HEK293 (cell line): Measurements from ENCODE around the gene AGMO.

Source experiments
- CTCF ChIP-seq: fragments of 450-650 bp; formaldehyde crosslinking; IDR thresholded peaks from 2 replicates; pipeline ENCODE4 v1.5.1; 2016; ENCODE audit warnings: missing biosample characterization, missing genetic modification characterization
- KLF16 ChIP-seq: fragments of 450-650 bp; formaldehyde crosslinking; IDR thresholded peaks from 2 replicates; pipeline ENCODE4 v1.5.1; 2017; ENCODE audit warnings: missing biosample characterization, missing genetic modification characterization
- OSR2 ChIP-seq: fragments of 450-650 bp; formaldehyde crosslinking; IDR thresholded peaks from 2 replicates; pipeline ENCODE4 v1.5.1; 2016; ENCODE audit warnings: missing biosample characterization, missing genetic modification characterization
- ZBTB10 ChIP-seq: fragments of 450-650 bp; formaldehyde crosslinking; IDR thresholded peaks from 2 replicates; pipeline ENCODE4 v1.5.1; 2016; ENCODE audit warnings: missing biosample characterization, missing genetic modification characterization
- ZBTB17 ChIP-seq: fragments of 450-650 bp; formaldehyde crosslinking; IDR thresholded peaks from 2 replicates; pipeline ENCODE4 v1.5.1; 2016; ENCODE audit warnings: missing biosample characterization, missing genetic modification characterization
- ZBTB49 ChIP-seq: fragments of 450-650 bp; formaldehyde crosslinking; IDR thresholded peaks from 2 replicates; pipeline ENCODE4 v1.5.1; 2016; ENCODE audit warnings: missing biosample characterization, missing genetic modification characterization, low read depth
- ZNF26 ChIP-seq: fragments of 450-650 bp; formaldehyde crosslinking; IDR thresholded peaks from 2 replicates; pipeline ENCODE4 v1.5.1; 2016; ENCODE audit warnings: missing biosample characterization, missing genetic modification characterization
- ZNF274 ChIP-seq, 2 experiments: fragments of 200-500 bp in 1 of 2; fragments of 450-650 bp in 1 of 2; sonication (Bioruptor generic) in 1 of 2; formaldehyde crosslinking in 1 of 2; IDR thresholded peaks; 2 replicates each; pipeline versions ENCODE4 v1.5.1 to v1.6.1; 2014 to 2016; ENCODE audit warnings: borderline replicate concordance in 1 of 2, inconsistent platforms in 1 of 2, low read length in 1 of 2, missing biosample characterization in 1 of 2, missing genetic modification characterization in 1 of 2
- ZNF311 ChIP-seq: fragments of 450-650 bp; formaldehyde crosslinking; IDR thresholded peaks from 2 replicates; pipeline ENCODE4 v1.5.1; 2017; ENCODE audit warnings: missing biosample characterization, missing genetic modification characterization, borderline replicate concordance
- ZNF37A ChIP-seq: fragments of 450-650 bp; IDR thresholded peaks from 2 replicates; pipeline ENCODE4 v1.5.1; 2018; ENCODE audit warnings: missing biosample characterization, missing genetic modification characterization
- ZNF391 ChIP-seq: fragments of 450-650 bp; formaldehyde crosslinking; IDR thresholded peaks from 2 replicates; pipeline ENCODE4 v1.5.1; 2016; ENCODE audit warnings: low read depth, missing biosample characterization, missing genetic modification characterization, borderline replicate concordance
- ZNF473 ChIP-seq: fragments of 450-650 bp; formaldehyde crosslinking; IDR thresholded peaks from 2 replicates; pipeline ENCODE4 v1.5.1; 2017; ENCODE audit warnings: missing biosample characterization, missing genetic modification characterization
- ZNF701 ChIP-seq: fragments of 450-650 bp; formaldehyde crosslinking; IDR thresholded peaks from 2 replicates; pipeline ENCODE4 v1.5.1; 2016; ENCODE audit warnings: missing biosample characterization, missing genetic modification characterization
- ZNF747 ChIP-seq: fragments of 450-650 bp; formaldehyde crosslinking; IDR thresholded peaks from 2 replicates; pipeline ENCODE4 v1.5.1; 2016; ENCODE audit warnings: missing biosample characterization, missing genetic modification characterization

GRCh38 chr7:15239801-15240200 lies 322.0 kb downstream of the AGMO start:
- TF ChIP-seq ZNF473: no peak
- no peak for TF ChIP-seq ZNF26 (tag by site-specific recombination)
- no peak for TF ChIP-seq ZNF37A
- TF ChIP-seq ZNF311 (tag by site-specific recombination): no peak
- no peak for TF ChIP-seq ZBTB17 (tag by site-specific recombination)
- no peak for TF ChIP-seq CTCF (tag by site-specific recombination)
- TF ChIP-seq ZNF701 (tag by site-specific recombination): no peak
- TF ChIP-seq OSR2: no peak
- TF ChIP-seq ZNF747: no peak
- TF ChIP-seq KLF16 (tag by site-specific recombination): no peak
- no peak for TF ChIP-seq ZNF274 (IDR thresholded peaks at IDR 0.05; ENCODE audit: low read length)
- TF ChIP-seq ZNF274 (tag by site-specific recombination; IDR thresholded peaks at IDR 0.05; ENCODE audit: borderline replicate concordance): no peak
- TF ChIP-seq ZBTB10: no peak
- no peak for TF ChIP-seq ZNF391 (tag by site-specific recombination)
- TF ChIP-seq ZBTB49: no peak
